ENCODE measurements around the gene NKTR. TPM values are rescaled to one million over a fixed set of nuclear protein-coding genes. Genes with fewer than 3 reads are reported as not detected.

The NKTR gene
- total RNA-seq, 4 donors from 2014 or later, result 130 to 244 (median 148) TPM

DNA sequence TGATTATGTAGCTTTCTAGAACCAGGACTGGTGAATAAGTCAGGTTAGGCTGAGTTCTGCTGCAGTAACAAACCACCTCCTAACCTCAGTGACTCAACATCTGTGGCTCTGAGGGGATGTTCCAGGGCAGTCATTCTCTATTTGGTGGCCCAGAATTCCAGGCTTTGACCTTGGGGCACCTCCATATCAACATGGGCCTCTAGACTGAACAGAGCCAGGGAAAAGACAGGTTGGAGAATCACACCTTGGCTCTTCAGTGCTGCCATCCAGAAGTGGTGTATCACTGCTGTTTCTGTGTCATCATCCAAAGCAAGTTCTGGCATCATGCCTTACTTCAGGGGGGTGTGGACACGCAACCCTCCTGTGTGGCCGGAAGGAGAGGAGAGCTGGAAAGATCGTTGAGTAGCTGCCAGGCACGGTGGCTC is 68.3 kb downstream of the NKTR start:
- TF ChIP-seq CTCF (IDR thresholded peaks at IDR 0.05; ENCODE audit: low read depth), result no peak

GRCh38 chr3:42670051-42670576 is 69.6 kb downstream of the NKTR start:
- TF ChIP-seq CTCF (IDR thresholded peaks at IDR 0.05; ENCODE audit: low read depth), result no peak

DNA sequence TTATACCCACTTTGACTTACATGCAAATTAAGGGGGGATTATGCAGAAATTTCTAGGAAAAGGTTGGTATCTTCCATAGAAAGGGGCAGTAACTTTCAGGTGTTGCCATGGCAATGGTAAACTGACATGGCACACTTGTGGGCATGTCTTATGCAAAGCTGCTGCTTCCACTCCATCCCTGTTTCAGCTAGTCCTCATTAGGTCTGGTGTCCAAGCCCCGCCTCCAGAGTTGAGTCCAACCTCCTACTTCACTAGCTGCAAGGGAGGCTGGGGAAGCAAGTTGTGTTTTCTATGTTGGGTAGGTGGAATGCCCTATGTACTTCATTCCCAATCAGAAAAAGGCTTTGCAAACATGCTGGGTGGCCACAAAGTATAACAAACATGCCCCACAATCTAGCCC is 70.2 kb downstream of the NKTR start:
- TF ChIP-seq CTCF (IDR thresholded peaks at IDR 0.05; ENCODE audit: low read depth), result no peak

GRCh38 chr3:42672515-42672914 is 72.0 kb downstream of the NKTR start:
- no peak for TF ChIP-seq CTCF (IDR thresholded peaks at IDR 0.05; ENCODE audit: low read depth)

DNA sequence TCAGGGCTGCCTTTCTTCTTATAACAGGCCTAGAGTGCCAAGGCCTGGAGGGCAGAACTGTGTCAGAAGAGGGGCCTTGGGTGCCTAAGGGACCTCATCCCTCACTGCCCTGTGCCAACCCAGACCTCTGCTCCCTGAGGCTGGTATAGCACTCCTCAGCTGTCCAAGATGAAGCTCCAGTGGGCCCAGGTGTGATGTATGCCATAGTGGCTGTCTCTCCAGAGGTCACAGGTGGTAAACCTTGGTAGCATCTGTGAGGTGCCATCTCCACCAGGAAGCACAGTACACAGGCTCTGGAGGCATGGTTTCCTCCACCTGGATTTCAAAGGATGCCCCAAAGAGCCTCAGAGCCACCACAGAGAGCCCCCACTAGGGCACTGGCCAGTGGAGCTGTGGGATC is 72.6 kb downstream of the NKTR start:
- no peak for TF ChIP-seq CTCF (IDR thresholded peaks at IDR 0.05; ENCODE audit: low read depth)

- no peak for TF ChIP-seq CTCF (IDR thresholded peaks at IDR 0.05; ENCODE audit: low read depth)
Observed at GRCh38 chr3:42674146-42674545, 73.7 kb downstream of the NKTR start.

DNA sequence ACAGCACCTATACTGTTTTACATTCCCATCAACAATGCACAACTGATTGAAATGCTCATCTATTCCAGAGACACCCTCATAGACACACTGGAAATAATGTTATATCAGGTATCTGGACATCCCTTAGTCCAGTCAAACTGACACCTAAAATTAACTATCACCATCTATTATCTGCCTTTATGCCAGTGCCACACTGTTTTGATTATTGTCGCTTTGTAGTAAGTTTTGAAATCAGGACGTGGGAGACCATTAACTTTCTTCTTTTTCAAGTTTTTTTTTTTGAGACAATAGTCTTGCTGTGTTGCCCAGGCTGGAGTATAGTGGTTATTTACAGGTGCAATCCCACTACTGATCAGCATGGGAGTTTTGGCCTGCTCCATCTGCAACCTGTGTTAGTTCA is 75.4 kb downstream of the NKTR start:
- TF ChIP-seq CTCF (IDR thresholded peaks at IDR 0.05; ENCODE audit: low read depth), result no peak

Data from subcutaneous adipose tissue (tissue), 4 donors.